ENCODE results near the gene ANXA6.

DNA sequence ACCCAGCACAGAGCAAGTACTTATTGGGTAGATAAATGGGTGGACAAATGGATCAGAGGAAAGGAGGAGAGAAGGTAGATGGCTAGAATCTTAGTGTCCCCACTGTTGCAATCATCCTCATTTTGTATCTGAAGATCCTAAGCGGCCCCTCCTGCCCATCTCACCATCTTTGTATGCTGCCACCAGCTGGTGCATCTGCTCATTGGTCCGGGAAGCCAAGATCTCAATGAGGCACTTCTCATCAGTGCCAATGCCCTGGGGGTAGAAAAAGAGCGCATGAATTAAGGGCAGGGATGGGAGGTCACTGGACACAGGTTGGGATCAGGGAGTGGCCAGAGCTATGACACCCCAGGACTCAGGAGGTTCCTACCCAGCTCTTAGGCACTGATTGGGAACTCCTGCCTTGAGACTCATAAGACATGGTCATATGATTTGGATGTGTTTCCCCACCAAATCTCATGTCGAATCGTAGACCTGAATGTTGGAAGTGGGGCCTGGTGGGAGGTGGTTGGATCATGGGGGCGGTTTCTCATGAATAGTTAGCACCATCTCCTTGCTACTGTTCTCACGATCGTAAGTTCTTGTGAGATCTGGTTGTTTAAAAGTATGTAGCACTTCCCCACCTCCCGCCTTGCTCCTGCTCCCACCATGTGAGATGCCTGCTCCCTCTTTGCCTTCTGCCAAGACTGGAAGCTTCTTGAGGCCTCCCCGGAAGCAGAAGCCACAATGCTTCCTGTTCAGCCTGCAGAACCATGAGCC is 20.3 kb downstream of the ANXA6 start:
- TF ChIP-seq, protein P1, sequence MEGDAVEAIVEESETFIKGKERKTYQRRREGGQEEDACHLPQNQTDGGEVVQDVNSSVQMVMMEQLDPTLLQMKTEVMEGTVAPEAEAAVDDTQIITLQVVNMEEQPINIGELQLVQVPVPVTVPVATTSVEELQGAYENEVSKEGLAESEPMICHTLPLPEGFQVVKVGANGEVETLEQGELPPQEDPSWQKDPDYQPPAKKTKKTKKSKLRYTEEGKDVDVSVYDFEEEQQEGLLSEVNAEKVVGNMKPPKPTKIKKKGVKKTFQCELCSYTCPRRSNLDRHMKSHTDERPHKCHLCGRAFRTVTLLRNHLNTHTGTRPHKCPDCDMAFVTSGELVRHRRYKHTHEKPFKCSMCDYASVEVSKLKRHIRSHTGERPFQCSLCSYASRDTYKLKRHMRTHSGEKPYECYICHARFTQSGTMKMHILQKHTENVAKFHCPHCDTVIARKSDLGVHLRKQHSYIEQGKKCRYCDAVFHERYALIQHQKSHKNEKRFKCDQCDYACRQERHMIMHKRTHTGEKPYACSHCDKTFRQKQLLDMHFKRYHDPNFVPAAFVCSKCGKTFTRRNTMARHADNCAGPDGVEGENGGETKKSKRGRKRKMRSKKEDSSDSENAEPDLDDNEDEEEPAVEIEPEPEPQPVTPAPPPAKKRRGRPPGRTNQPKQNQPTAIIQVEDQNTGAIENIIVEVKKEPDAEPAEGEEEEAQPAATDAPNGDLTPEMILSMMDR (conservative IDR thresholded peaks at IDR 0.05; ENCODE audit: low read length) = peak; percentile 57
- no peak for TF ChIP-seq EZH2phosphoT487 (IDR thresholded peaks at IDR 0.05; ENCODE audit: borderline replicate concordance, low read depth, low read length)

All from OCI-LY7 (cell line).